Mammary epithelial cell (primary cell): ENCODE results near the gene KCND3.

Experiments used
- EZH2 ChIP-seq: IDR thresholded peaks from 2 replicates; pipeline ENCODE4 v1.6.1; 2012; ENCODE audit warnings: low read length, inconsistent platforms, borderline replicate concordance
- TF ChIP-seq, protein P1 (sequence below), 2 donors: IDR thresholded peaks in 1 of 2; conservative IDR thresholded peaks in 1 of 2; 2 replicates each; pipeline ENCODE4 v1.5.1; 2011 to 2012; ENCODE audit warnings: inconsistent platforms in 2 of 2, low read length in 2 of 2, mild to moderate bottlenecking in 2 of 2, control low read depth in 1 of 2, low read depth in 1 of 2; ENCODE audit not compliant: insufficient read depth in 1 of 2; ENCODE audit errors: extremely low read depth in 1 of 2

DNA sequence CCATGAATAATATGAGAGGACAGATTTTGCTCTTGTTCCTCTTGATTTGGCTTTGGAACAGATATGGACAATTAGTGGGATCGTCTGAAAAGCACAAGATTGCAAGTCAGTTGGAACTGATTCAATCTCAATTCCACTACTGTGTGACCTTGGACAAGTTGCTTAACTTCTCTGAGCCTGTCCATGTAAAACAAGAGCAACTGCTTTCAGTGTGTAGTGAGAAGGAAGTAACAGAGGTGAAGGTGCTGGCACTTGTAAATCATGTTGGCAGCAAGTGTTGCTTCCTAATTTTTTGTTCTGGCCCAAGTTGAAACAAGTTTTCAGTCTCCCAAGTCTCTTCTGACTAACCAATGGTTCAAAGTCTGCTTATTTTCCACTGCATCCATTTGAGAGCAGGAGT, 265.6 kb downstream of the KCND3 start:
- TF ChIP-seq, protein P1, sequence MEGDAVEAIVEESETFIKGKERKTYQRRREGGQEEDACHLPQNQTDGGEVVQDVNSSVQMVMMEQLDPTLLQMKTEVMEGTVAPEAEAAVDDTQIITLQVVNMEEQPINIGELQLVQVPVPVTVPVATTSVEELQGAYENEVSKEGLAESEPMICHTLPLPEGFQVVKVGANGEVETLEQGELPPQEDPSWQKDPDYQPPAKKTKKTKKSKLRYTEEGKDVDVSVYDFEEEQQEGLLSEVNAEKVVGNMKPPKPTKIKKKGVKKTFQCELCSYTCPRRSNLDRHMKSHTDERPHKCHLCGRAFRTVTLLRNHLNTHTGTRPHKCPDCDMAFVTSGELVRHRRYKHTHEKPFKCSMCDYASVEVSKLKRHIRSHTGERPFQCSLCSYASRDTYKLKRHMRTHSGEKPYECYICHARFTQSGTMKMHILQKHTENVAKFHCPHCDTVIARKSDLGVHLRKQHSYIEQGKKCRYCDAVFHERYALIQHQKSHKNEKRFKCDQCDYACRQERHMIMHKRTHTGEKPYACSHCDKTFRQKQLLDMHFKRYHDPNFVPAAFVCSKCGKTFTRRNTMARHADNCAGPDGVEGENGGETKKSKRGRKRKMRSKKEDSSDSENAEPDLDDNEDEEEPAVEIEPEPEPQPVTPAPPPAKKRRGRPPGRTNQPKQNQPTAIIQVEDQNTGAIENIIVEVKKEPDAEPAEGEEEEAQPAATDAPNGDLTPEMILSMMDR (conservative IDR thresholded peaks at IDR 0.05 in 1 of 2, IDR thresholded peaks at IDR 0.05 in 1 of 2; ENCODE audit: extremely low read depth in 1 of 2, insufficient read depth in 1 of 2, low read depth in 1 of 2, low read length in 2 of 2) = no peak
- no peak for TF ChIP-seq EZH2
